Stimulated activated CD8-positive, alpha-beta memory T cell treated with anti-CD3 and anti-CD28 coated beads, Interleukin-7, amount 100 ng/mL, for 4 hours (primary cell): ENCODE data around the gene CCSER2.

Experiments used
- DNase-seq, 2 donors: peaks; one replicate each; pipeline ENCODE4 v3.0.0-alpha.2; 2020; ENCODE audit warnings: low read depth in 2 of 2

CCSER2 gene

GRCh38 chr10:84546609-84547008 is 218.2 kb downstream of the CCSER2 start:
- DNase-seq, result no peak

- DNase-seq, result no peak
These were observed 219.2 kb downstream of the CCSER2 start for GRCh38 chr10:84547616-84548015.

- DNase-seq, result no peak
These were observed 220.5 kb downstream of the CCSER2 start for GRCh38 chr10:84548869-84549268.

GRCh38 chr10:84549368-84550165 is 221.2 kb downstream of the CCSER2 start:
- no peak for DNase-seq

- no peak for DNase-seq
These were observed 222.5 kb downstream of the CCSER2 start for GRCh38 chr10:84550756-84551436.

- no peak for DNase-seq
These were observed 223.2 kb downstream of the CCSER2 start for GRCh38 chr10:84551437-84552120.

- DNase-seq, result no peak
These were observed 224.1 kb downstream of the CCSER2 start for GRCh38 chr10:84552478-84552877.

GRCh38 chr10:84562592-84562991 is 234.2 kb downstream of the CCSER2 start:
- no peak for DNase-seq

GRCh38 chr10:84563355-84563754 is 235.0 kb downstream of the CCSER2 start:
- no peak for DNase-seq

GRCh38 chr10:84563868-84564267 is 235.5 kb downstream of the CCSER2 start:
- no peak for DNase-seq

- DNase-seq, result no peak
These were observed 237.6 kb downstream of the CCSER2 start for GRCh38 chr10:84565881-84566582.

- DNase-seq, result no peak
These were observed 238.7 kb downstream of the CCSER2 start for GRCh38 chr10:84567133-84567532.
